Upper lobe of left lung (tissue), 6 donors: ENCODE measurements around the gene DRC3. TPM values are rescaled to one million over a fixed set of nuclear protein-coding genes. Genes with fewer than 3 reads are reported as not detected.

ENCODE experiments used
- ATAC-seq, 2 donors: fragments of 200-7000 bp; cut with Tn5 transposase; one replicate each; pipeline ENCODE4 v1.9.1; 2022; ENCODE audit warnings: mild to moderate bottlenecking in 2 of 2, moderate library complexity in 2 of 2; ENCODE audit not compliant: low FRiP score in 2 of 2
- DNase-seq, 2 donors: peaks; one replicate each; pipeline ENCODE4 v3.0.0-alpha.2; 2019 to 2020
- H3K27ac ChIP-seq, 4 donors: fragments of 200-600 bp; sonication (generic); one replicate each; pipeline ENCODE4 v1.5.1; 2016 to 2019
- H3K27me3 ChIP-seq, 4 donors: fragments of 200-600 bp; sonication (generic); one replicate each; pipeline ENCODE4 v1.5.1; 2017 to 2019
- H3K36me3 ChIP-seq, 4 donors: fragments of 200-600 bp; sonication (generic); one replicate each; pipeline ENCODE4 v1.5.1; 2016 to 2019
- H3K4me1 ChIP-seq, 4 donors: fragments of 200-600 bp; sonication (generic); one replicate each; pipeline ENCODE4 v1.5.1; 2018 to 2019
- H3K4me3 ChIP-seq, 4 donors: fragments of 200-600 bp; sonication (generic); one replicate each; pipeline ENCODE4 v1.5.1; 2017 to 2019; ENCODE audit warnings: mild to moderate bottlenecking in 2 of 4, moderate library complexity in 1 of 4
- H3K9me3 ChIP-seq, 4 donors: fragments of 200-600 bp; sonication (generic); one replicate each; pipeline ENCODE4 v1.5.1; 2018 to 2019
- CTCF ChIP-seq, 6 experiments: fragments of 450-650 bp in 4 of 6; fragments of 200-600 bp in 2 of 6; sonication (generic) in 2 of 6; IDR thresholded peaks; one replicate each; pipeline ENCODE4 v1.5.1; 2016 to 2019; ENCODE audit warnings: antibody characterized with exemption in 6 of 6
- EP300 ChIP-seq, 4 donors: sonication (generic); formaldehyde crosslinking; IDR thresholded peaks; one replicate each; pipeline ENCODE4 v1.5.1; 2017; ENCODE audit warnings: antibody characterized with exemption in 4 of 4, control low read depth in 2 of 4
- POLR2A ChIP-seq, 4 donors: fragments of 450-650 bp; IDR thresholded peaks; one replicate each; pipeline ENCODE4 v1.5.1; 2016 to 2017; ENCODE audit warnings: antibody characterized with exemption in 4 of 4, mild to moderate bottlenecking in 2 of 4
- POLR2AphosphoS5 ChIP-seq, 2 donors: sonication (generic); formaldehyde crosslinking; IDR thresholded peaks; one replicate each; pipeline ENCODE4 v1.5.1; 2017; ENCODE audit warnings: antibody characterized with exemption in 2 of 2
- WGBS, 2 donors: methylation state at CpG; one replicate each; pipeline ENCODE4 v1.1.5; 2017 to 2018; 5-methylcytosine and 5-hydroxymethylcytosine counted together
- total RNA-seq, 6 donors: library from RNA; depleted of rRNA in 4 of 6; stranded (reverse); fragments of >200 nt in 4 of 6; gene quantifications; one replicate each; pipeline versions ENCODE4 v1.1.0 to v1.2.1, GENCODE V29; 2016 to 2021
- donor health status: DM: no; HTN: no; CAD: no; lungs with moderate emphysema.
- donor health status: DM: no; HTN: yes; CAD: no; lungs with severe emphysema.

Gene DRC3
- total RNA-seq, 6 donors from 2014 or later, result 1.5 to 46.2 (median 11.4) TPM

- Histone ChIP-seq H3K36me3 (peaks cover 0 to 5% (median 0%) of the 10 kb centered on the region in 4 donors), H3K9me3 (no peaks in the 10 kb centered on the region), H3K27me3 (no peaks in the 10 kb centered on the region), H3K27ac (peak overlapping the region; percentile 61 to 77 (median 72)), H3K4me3 (no peak overlapping the region), H3K4me1 (peaks cover 31 to 50% (median 40%) of the 10 kb centered on the region in 4 donors)
- 68 to 79% methylated on average over 5 of the region's 5 CpGs for WGBS, 2 donors
- ATAC-seq (no peak), DNase-seq (no peak)
- no peak for TF ChIP-seq EP300 (IDR thresholded peaks at IDR 0.05)
- no peak for TF ChIP-seq CTCF (IDR thresholded peaks at IDR 0.05)
- no peak for TF ChIP-seq POLR2AphosphoS5 (IDR thresholded peaks at IDR 0.05)
- no peak for TF ChIP-seq POLR2A (IDR thresholded peaks at IDR 0.05)
These were observed 13.7 kb upstream of the DRC3 start for GRCh38 chr17:17958982-17959381.

- Histone ChIP-seq H3K36me3 (peaks cover 0 to 4% (median 0%) of the 10 kb centered on the region in 4 donors), H3K27ac (peak overlapping the region; percentile 61 to 77 (median 72)), H3K9me3 (no peaks in the 10 kb centered on the region), H3K4me3 (peak overlapping the region in 2 of 4 donors; percentile 10 to 11), H3K4me1 (peaks cover 31 to 57% (median 43%) of the 10 kb centered on the region in 4 donors), H3K27me3 (no peaks in the 10 kb centered on the region)
- TF ChIP-seq CTCF (IDR thresholded peaks at IDR 0.05) (no peak), POLR2A (IDR thresholded peaks at IDR 0.05) (no peak), POLR2AphosphoS5 (IDR thresholded peaks at IDR 0.05) (no peak), EP300 (IDR thresholded peaks at IDR 0.05) (no peak)
- DNase-seq (no peak), ATAC-seq (peak in 1 of 2 donors; percentile 46)
- 18 to 29% methylated on average over 7 of the region's 7 CpGs for WGBS, 2 donors
These were observed 12.9 kb upstream of the DRC3 start for GRCh38 chr17:17959520-17960361.

GRCh38 chr17:17960500-17961030 is 12.1 kb upstream of the DRC3 start:
- WGBS, 2 donors, result 75 to 82% methylated on average over 5 of the region's 5 CpGs

GRCh38 chr17:17963066-17963465 is 9.6 kb upstream of the DRC3 start:
- Histone ChIP-seq H3K9me3 (no peaks in the 10 kb centered on the region), H3K27ac (no peak overlapping the region), H3K4me1 (peaks cover 28 to 51% (median 44%) of the 10 kb centered on the region in 4 donors), H3K36me3 (no peaks in the 10 kb centered on the region), H3K4me3 (no peak overlapping the region), H3K27me3 (no peaks in the 10 kb centered on the region)
- ATAC-seq, result no peak
- TF ChIP-seq POLR2A (IDR thresholded peaks at IDR 0.05), result no peak
- no peak for TF ChIP-seq EP300 (IDR thresholded peaks at IDR 0.05)
- TF ChIP-seq POLR2AphosphoS5 (IDR thresholded peaks at IDR 0.05), result no peak
- TF ChIP-seq CTCF (IDR thresholded peaks at IDR 0.05), result no peak
- WGBS, 2 donors, result 76 to 80% methylated on average over 4 of the region's 4 CpGs
- no peak for DNase-seq

More at GRCh38 chr17:17960500-17961030, 12.1 kb upstream of the DRC3 start:
- no peaks in the 10 kb centered on the region for H3K36me3 ChIP-seq
- H3K27me3 ChIP-seq, result no peaks in the 10 kb centered on the region
- H3K4me3 ChIP-seq, result no peak overlapping the region
- no peak for TF ChIP-seq POLR2AphosphoS5 (IDR thresholded peaks at IDR 0.05)
- no peak for TF ChIP-seq POLR2A (IDR thresholded peaks at IDR 0.05)
- no peak for TF ChIP-seq CTCF (IDR thresholded peaks at IDR 0.05)
- no peak for TF ChIP-seq EP300 (IDR thresholded peaks at IDR 0.05)
- no peaks in the 10 kb centered on the region for H3K9me3 ChIP-seq
- DNase-seq (no peak), ATAC-seq (no peak)
- H3K27ac ChIP-seq, result peak overlapping the region; percentile 61 to 77 (median 72)
- H3K4me1 ChIP-seq, result peaks cover 34 to 65% (median 51%) of the 10 kb centered on the region in 4 donors
